ENCODE results near the gene PDE4D. TPM values are rescaled to one million over a fixed set of nuclear protein-coding genes. Genes with fewer than 3 reads are reported as not detected.

The PDE4D gene
- total RNA-seq, 1 donor from 2014 or later: 13.2 TPM

DNA sequence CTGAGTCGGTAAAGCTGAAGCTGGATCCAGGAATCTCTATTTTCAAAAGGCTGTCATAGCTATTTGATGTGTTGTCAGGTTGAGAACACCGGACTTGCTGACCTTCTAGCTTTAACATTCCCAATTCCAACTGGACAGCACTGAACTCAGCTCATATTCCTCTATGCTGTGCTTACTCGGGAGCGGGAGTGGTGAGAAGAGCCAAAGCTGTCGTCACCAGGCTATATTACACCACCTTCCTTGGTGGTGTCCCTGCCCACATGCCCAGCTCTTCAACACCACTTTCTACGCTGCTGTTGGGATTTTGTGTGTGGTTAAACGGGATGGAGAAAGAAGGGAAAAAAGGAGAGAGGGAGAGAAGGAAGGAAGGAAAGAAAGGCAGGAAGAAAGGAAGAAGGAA, 657.1 kb downstream of the PDE4D start:
- H3K36me3 Mint-ChIP-seq (ENCODE audit: unreplicated experiment): no peaks in the 10 kb centered on the region
- no peak for TF ChIP-seq CTCF (IDR thresholded peaks at IDR 0.05; ENCODE audit: partially characterized antibody, unreplicated experiment)
- DNase-seq: no peak
- H3K9me3 Mint-ChIP-seq (ENCODE audit: unreplicated experiment): no peaks in the 10 kb centered on the region
- H3K27ac Mint-ChIP-seq (ENCODE audit: unreplicated experiment): no peak overlapping the region
- H3K4me3 Mint-ChIP-seq (ENCODE audit: unreplicated experiment): no peak overlapping the region
- H3K27me3 Mint-ChIP-seq (ENCODE audit: unreplicated experiment): no peaks in the 10 kb centered on the region
- no peaks in the 10 kb centered on the region for H3K4me1 Mint-ChIP-seq (ENCODE audit: low read depth, unreplicated experiment)

GRCh38 chr5:59234236-59234635, 659.3 kb downstream of the PDE4D start:
- Mint-ChIP-seq H3K4me3 (ENCODE audit: unreplicated experiment) (no peak overlapping the region), H3K27ac (ENCODE audit: unreplicated experiment) (no peak overlapping the region), H3K36me3 (ENCODE audit: unreplicated experiment) (no peaks in the 10 kb centered on the region), H3K27me3 (ENCODE audit: unreplicated experiment) (no peaks in the 10 kb centered on the region), H3K4me1 (ENCODE audit: low read depth, unreplicated experiment) (no peaks in the 10 kb centered on the region), H3K9me3 (ENCODE audit: unreplicated experiment) (no peaks in the 10 kb centered on the region)
- no peak for TF ChIP-seq CTCF (IDR thresholded peaks at IDR 0.05; ENCODE audit: partially characterized antibody, unreplicated experiment)
- no peak for DNase-seq

DNA sequence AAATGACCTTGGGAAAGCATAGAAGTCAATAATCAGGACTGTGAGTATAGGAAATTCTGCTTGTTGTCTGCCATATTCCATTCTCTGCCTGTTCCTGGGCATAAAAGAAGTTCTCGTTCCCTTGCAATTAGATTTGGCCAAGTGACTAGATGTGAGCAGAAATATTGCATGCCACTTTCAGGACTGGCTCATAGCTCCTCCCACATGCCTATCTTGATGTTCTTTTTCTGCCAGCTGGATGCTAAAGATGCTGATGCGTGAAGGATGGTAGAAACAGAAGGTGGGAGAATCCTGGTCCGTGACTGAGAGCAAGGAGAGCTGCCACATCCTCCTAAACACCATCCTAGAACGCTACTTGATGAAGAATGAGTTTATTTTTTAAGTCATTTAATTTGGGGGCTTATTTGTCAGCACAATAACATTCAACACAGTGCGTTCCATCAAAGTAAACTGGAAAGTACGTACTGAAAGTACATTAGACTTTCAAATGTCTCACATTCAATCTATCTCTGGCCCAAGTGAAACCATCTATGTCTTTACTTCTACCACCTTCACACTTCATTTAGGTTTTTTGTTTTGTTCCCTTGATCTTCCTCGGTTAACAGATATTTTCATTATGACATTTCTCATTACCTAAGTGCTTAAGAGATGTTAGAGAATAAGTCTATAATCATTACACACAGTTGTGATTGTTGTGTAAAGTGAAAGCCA, 662.1 kb downstream of the PDE4D start:
- H3K27ac Mint-ChIP-seq (ENCODE audit: unreplicated experiment): no peak overlapping the region
- no peaks in the 10 kb centered on the region for H3K9me3 Mint-ChIP-seq (ENCODE audit: unreplicated experiment)
- H3K4me1 Mint-ChIP-seq (ENCODE audit: low read depth, unreplicated experiment): peaks cover 1% of the 10 kb centered on the region
- no peak overlapping the region for H3K4me3 Mint-ChIP-seq (ENCODE audit: unreplicated experiment)
- no peaks in the 10 kb centered on the region for H3K36me3 Mint-ChIP-seq (ENCODE audit: unreplicated experiment)
- no peak for DNase-seq
- H3K27me3 Mint-ChIP-seq (ENCODE audit: unreplicated experiment): no peaks in the 10 kb centered on the region
- no peak for TF ChIP-seq CTCF (IDR thresholded peaks at IDR 0.05; ENCODE audit: partially characterized antibody, unreplicated experiment)

DNA sequence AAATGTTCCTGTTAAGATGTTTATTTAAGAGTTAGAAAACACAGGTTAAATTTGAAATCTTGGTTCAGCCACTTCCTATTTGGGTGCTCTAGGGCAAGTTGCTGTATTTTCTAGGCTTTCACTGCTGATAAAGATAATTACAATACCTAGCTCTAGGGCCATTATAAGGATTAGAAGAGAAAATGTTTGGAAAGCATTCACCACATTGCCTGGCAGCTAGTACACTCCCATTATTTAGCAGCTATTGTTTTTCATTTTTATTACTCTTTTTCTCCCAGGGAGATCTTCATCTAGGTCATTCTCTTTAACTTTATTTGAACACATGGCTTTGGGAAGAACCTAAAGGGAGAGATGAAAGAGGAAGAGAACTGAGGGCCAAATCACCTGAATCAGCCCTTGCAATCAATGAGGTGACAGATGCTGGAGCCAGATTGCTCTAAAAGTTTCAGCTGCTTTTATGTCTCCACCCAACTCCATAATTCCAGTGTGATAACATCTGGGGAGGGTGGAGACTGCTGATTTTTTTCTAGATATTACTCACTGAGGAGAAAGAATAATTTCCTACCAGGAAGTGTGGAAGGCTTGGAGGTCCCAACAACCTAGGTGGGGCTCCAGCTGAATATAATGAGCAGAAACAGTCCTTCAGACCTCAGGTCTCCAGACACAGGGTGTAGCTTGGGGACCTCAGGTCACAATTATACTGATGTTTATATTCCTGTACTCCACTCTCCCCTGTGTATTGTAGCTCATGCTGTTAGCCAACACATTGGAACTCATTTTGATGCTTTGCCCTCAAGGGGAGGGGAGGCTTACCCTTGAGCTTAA, 670.6 kb downstream of the PDE4D start:
- Mint-ChIP-seq H3K4me1 (ENCODE audit: low read depth, unreplicated experiment) (peaks cover 15% of the 10 kb centered on the region), H3K9me3 (ENCODE audit: unreplicated experiment) (no peaks in the 10 kb centered on the region), H3K27me3 (ENCODE audit: unreplicated experiment) (no peaks in the 10 kb centered on the region), H3K4me3 (ENCODE audit: unreplicated experiment) (no peak overlapping the region), H3K36me3 (ENCODE audit: unreplicated experiment) (no peaks in the 10 kb centered on the region), H3K27ac (ENCODE audit: unreplicated experiment) (no peak overlapping the region)
- no peak for DNase-seq
- TF ChIP-seq CTCF (IDR thresholded peaks at IDR 0.05; ENCODE audit: partially characterized antibody, unreplicated experiment): no peak

DNA sequence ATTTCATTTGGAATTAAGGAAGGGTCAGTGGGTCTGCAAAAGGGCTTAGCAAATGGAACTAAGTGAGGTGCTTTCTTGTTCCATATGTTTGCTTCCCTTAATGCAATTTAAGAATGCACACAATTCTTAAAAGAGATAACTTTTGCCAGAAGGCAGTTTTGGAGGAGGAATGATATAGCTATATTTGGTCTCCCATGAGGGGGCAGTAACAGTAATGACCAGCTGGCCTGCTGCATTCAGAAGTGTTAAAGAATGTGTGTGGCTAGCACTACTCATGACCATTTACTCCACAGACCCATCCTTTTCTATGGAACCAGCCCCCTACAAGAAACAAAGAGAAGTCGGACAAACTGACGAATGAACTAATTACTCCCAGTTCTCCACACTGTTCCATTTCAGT, 671.8 kb downstream of the PDE4D start:
- Mint-ChIP-seq H3K27me3 (ENCODE audit: unreplicated experiment) (no peaks in the 10 kb centered on the region), H3K9me3 (ENCODE audit: unreplicated experiment) (no peaks in the 10 kb centered on the region), H3K27ac (ENCODE audit: unreplicated experiment) (no peak overlapping the region), H3K4me3 (ENCODE audit: unreplicated experiment) (no peak overlapping the region), H3K36me3 (ENCODE audit: unreplicated experiment) (no peaks in the 10 kb centered on the region), H3K4me1 (ENCODE audit: low read depth, unreplicated experiment) (peaks cover 15% of the 10 kb centered on the region)
- no peak for DNase-seq
- TF ChIP-seq CTCF (IDR thresholded peaks at IDR 0.05; ENCODE audit: partially characterized antibody, unreplicated experiment): no peak
